Activated CD4-positive, alpha-beta T cell treated with anti-CD3 and anti-CD28 coated beads, Interleukin-2, amount 50 U/mL, for 48 hours (primary cell): ENCODE measurements around the gene FAXDC2.

Source experiments
- DNase-seq, 2 experiments: peaks; one replicate each; pipeline ENCODE4 v3.0.0-alpha.2; 2020

The FAXDC2 gene

DNA sequence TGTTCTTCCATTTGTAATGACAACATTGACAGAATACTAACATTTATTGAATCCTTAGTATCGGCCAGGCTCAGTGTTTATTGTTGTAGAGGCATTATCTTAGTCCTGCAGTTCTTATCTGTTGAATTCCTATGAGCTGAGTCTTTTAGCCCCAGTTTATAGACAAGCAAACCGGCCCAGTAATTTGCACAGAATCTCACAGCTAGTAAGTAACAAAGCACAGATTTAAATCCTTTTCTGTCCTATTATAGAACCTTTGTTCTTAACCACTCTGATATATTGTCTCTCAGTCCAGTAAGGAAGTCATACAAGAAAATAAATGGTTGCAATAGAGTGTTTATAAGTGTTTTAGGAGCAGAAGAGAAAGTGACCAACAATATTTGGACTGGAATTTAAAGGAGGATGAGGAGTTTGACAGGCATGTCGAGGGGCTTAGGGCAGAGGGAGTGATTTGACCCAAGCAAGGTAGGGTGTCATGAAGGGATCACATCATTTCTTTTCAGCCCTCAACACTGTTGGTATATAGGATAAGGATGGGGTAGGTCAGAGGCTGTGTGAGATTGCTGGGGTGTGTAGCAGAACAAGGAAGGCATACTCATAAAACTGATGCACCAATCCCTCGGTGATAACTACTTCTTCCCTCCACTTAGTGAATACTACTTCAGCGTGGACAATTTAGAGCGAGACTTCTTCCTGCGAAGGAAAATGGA is 55.7 kb downstream of the FAXDC2 start:
- DNase-seq, result no peak

DNA sequence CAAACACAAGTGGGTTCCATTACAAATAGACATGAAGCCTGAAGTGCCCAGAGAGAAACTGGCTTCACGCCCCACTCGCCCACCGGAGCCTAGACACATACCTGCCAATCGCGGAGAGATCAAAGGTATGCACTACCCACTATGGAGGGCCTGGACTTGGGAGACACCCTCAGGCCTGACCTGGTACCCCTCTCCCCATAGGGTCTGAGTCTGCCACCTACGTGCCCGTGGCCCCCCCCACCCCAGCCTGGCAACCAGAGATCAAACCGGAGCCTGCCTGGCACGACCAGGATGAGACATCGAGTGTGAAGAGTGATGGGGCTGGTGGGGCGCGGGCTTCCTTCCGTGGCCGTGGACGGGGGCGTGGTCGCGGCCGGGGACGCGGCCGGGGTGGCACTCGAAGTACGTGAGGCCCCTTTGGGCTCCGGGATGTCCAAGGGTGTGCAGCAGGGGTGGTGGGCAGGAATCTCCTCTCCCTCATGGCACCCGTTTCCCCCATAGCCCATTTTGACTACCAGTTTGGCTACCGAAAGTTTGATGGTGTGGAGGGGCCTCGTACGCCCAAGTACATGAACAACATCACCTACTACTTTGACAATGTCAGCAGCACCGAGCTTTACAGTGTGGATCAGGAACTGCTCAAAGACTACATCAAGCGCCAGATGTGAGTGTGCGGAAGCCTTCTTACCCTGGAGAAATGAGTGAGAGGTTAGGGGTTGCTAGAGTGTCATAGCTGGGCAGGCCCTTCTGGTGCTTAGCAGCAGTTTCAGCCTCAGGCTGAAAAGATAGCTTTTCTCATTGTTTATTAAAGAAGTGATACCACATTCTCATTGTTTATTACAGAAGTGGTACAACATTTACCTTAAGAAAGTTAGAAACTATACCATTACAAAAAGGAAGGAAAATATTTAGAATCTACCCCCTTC is 56.5 kb downstream of the FAXDC2 start:
- DNase-seq, result no peak

DNA sequence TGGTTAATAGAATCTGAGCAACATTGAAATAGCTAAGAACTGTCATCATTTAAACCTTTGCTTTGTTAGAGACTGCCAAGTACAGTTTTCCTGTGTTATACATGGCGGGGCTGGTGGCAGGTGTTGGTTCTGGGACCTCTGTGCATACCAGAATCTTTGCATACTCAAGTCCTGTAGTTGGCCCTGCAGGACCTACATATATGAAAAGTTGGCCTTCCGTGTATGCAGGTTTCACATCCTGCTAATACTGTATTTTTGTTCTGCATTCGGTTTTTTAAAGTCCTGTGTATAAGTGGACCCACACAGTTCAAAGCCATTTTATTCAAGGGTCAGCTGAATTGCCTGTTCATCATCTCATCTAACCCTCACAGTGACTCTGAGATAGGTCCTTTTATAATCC is 58.9 kb downstream of the FAXDC2 start:
- no peak for DNase-seq

DNA sequence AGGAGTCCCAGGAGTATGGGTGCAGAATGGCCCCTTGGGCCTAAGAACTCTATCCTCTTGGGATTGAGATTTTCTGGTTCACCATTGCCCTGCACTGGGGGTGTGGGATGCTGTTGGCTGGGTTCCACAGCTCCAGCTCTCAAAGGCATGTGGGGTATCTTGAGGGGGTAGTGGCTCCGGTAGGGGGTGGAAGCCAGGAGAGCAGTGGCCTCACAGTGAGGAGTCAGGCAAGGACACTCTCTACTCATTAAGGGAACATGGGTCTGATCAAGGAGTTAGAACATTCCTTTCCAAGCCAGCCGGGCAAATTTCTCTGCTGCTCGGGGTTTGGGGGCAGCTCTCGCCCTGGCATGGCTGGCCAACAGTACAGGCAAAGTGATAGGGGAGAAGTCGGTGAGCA is 62.2 kb downstream of the FAXDC2 start:
- no peak for DNase-seq

DNA sequence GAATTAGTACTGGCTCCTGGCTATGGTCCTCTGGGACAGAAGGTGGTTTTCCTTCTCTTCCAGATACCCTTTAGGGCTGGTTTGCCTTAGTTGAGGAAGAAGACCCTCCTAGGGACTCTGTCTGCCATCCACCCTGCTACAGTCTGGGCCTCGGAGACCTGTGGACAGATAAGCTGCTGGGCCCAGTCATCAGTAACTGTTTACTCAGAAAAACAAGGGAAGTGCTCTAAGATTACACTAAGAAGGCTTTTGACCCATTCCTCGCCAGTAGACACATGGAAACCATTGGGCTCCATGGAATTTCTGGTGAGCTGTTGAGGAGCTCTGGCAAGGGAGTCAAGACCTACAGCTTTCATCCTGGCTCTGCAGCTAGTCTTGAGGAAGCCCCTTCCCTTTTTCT is 64.0 kb downstream of the FAXDC2 start:
- no peak for DNase-seq

DNA sequence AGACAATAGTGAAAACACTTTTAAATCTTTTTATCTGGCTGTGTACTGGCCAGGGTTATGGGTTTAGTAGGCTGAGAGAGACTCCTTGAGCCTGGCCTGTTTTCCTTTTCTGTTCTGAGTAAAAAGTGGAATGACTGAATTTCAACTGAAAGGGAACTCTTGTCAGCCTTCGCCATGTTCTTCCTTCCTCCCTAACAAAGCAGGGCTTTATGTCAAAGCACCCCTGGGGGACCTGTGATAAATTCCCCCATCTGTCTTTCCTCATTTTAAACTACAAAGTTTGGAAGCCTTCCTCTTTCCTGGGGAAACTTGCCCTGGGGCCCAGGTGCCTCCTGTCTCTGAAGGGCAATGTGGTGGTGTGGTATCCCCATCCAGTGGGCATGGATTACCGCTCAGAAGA is 65.5 kb downstream of the FAXDC2 start:
- DNase-seq, result no peak

DNA sequence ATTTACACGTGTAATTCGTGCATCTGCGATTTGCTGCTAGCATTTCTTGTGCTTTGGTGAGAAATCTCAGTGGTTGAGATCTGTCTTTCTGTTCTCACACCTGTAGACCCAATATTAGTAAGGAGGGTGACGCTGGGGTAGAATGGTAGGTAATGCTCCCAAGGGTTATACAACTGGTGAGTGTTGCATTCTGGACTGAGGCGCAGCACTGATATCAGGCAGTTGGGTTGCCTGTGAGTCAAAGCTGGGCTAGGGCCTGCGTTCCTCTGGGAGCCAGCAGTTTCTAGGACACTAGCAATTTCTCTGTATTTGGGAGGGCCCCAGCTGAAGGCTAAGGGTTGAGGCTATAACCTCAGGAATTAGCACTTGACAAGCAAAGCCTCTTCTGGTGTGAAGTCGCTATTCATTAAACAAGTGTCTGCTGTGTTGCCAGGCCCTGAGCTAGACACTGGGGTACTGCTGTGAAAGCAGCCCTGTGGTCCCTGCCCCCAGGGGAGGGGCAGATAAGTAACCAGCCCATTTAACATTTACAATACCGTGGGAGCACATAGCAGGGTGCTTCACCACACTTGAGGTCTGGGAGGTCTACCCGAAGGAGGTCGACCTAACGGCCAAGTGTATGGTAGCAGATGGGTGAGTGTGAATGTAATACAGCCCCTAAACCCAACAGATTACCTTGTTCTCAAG is 66.5 kb downstream of the FAXDC2 start:
- no peak for DNase-seq

DNA sequence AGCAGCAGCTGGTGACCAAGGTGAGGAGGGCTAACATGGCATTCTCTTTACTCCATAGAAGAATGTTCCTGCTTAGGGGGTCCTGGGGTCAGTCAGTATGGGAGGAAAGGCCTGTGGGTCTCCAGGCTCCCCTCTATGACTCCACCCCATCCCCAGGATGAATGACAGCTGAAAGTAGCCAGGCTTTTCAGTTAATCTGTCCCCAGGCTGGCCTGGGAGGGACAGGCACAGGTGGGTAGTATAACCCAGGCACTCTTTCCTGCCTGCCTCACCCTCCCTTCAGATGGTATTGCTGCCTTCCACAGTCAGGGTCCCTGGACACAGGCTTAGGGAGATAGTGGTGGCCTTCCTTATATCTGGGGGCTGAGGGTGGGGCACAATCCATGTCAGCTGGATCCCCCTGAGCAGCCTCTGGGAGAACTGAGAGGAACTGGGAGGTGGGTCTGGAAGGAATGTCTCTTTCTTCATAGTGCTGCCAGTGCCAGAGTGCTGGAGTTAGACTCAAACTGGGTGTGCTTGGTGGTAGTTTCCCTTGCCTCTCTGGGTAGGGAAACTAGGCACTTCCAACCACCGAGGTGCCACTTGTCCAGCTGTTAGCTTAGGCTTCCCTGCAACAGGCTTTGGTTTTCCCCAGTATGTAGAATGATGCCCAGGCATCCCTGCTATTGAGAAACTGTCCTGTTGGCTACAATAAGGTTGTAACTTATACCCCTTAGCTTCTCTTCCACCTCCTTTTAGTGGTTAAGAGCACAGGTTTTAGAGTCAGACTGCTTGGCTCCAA is 67.4 kb downstream of the FAXDC2 start:
- no peak for DNase-seq

DNA sequence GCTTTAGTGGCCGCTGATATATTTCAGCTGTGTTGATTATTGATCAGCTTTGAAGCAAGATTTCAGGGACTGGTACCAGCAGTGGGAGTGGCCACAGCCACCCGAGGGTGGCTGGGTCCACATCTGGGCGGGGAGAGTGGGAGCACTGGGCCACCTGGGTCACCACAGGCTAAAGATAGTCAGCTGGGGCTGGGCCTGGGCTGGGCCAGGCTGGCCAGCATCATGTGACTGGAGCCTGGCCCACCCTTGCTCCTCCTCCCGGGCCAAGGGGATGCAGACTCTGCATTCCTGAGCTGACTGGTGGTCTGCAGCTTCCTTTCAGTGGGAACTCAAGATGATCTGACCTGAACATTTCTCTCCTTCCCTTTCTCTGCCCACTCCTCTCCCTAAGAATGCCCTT is 68.1 kb downstream of the FAXDC2 start:
- DNase-seq, result no peak

DNA sequence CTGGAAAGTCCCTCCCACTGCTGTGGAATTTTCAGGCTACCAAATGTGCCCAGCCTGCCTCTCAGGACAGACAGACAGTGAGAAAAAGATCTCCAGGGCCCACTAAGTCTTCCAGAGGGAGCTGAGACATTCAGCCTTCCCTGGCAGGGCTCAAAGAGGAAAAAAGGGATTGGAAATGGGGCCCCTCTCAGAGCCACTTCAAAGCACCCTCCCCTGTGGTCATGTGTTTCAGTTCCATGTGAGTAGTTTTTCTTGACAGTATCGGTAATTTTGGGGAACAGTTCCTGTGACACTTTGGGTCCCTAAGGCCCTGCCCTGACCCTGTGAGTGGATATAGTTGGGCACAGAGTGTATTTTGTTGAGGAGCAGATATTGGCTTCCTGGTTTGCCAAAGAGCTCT is 70.3 kb downstream of the FAXDC2 start:
- no peak for DNase-seq

DNA sequence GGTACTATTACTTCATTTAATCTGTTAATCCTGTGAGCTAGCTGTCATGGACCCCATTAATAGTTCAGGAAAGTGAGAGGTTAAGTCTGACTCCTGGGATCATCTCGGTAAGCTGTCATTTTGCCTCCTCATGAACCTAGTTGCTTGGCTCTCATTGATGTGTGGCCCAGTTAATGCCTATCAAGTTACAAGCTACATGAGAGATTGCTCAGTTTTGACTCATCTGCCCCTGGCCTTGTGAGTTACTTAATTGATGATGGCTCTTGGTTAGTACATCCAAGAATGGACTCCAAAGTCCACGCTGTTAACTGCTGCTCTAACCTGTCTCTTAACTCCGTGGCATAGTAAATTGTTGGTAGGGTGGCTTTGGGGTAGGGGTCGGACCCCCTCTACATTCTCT is 71.3 kb downstream of the FAXDC2 start:
- DNase-seq, result no peak

DNA sequence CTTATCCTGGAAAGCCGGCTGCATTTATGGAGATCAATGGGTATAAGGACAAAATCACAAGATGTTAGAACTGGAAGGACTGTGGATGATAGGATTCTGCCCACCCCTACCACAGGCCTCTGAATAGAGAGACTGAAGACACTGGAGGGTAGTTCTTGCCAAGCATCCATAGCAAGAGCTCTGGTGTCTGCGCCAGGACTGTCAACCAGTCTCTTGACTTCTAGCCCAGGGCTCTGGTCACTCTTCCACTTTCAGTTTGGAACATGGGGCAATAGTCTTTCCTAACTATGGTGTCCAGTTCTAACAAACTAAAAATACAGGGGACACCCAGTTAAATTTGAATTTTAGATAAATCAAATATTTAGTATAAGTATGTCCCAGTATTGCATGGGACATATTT is 71.9 kb downstream of the FAXDC2 start:
- no peak for DNase-seq

DNA sequence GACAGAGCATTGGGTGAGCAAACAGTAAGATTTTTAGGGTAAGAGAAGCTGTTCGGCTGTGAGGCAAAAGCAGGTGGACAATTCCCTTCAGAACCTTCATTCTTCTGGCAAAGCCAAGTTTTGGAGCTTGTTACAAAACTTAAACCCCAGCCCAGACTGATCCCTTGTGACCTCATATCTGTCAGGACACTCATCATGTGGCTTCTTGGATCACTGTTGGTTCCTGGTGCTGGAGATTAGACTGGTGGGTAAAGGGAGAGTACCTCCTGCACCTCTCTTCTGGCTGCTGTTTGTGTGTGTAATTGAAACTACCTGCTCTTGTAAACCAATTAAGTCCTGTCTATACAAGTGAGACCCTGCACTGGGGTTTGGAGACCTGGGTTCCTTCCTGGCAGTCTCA is 74.2 kb downstream of the FAXDC2 start:
- no peak for DNase-seq

DNA sequence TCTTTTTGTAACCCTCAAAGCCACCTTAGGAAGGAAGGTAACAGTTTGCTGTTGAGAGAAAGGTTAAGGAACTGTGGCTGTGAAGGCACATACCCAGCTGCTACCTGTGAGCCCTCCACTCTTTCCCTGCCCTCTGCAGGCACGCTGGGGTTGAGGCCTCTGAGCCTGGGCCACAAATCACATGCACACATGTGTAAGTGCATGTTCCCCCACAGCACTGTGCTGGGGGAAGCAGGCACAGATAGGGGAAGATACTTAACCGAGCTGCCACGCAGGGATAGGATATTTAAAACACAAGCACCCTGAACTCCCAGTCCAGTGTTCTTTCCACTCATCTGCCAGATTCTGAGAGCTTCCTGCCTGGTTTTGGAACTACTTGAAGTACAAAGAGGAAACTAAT is 77.1 kb downstream of the FAXDC2 start:
- no peak for DNase-seq

DNA sequence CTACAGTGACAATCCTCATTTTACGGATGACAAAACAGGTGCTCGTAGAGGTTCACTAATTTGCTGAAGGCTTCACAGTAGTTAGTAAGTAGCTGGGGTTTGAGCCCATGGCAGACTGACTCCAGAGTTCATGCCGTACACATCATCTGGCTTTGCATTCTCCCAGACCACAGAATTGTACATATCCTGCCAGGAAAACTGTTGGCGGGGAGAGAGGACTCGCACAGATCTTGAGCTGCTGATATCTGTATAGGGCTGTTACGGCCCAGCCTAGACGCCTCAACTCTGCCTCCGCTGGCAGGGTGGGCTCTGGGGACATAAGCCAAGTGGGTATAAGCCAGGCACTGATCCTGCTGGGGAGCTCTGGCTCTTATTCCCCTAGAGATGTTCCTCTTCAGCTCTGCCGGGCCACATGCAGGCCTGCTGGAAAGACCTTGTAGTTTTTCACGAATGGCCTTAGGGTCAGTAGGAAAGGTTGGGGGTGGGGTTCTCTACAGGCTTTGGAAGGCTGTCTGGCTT is 79.0 kb downstream of the FAXDC2 start:
- no peak for DNase-seq

DNA sequence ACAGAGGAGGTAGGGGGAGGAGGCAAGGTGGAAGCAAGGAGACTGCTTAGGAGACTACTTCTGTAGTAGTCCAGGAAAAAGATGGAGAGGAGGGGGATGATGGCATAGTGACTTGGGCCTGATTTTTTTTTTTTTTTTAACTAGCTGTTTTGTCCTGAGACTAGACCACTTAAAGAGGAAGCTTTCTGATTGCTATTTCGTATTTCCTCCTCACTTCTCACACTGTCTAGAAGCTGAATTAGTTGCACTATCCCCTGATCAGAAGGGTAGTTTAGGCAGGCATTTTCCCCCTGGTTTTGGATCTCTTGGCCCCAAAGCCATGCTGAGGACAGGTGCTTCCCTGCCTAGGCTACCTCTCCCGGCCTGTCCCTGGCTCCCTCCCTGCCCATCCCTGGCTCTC is 80.3 kb downstream of the FAXDC2 start:
- DNase-seq, result no peak
